ENCODE data around the gene RTEL1. TPM values are rescaled to one million over a fixed set of nuclear protein-coding genes. Genes with fewer than 3 reads are reported as not detected.

The RTEL1 gene
- total RNA-seq, 1 experiment from 2014 or later, result 58.0 TPM

- Histone ChIP-seq H3K27ac (ENCODE audit: low read depth, low read length) (peak within 1 kb of the TSS; percentile 91), H2AFZ (ENCODE audit: low read depth, low read length, poor library complexity, severe bottlenecking) (no peak within 1 kb of the TSS), H3K36me3 (ENCODE audit: control insufficient read depth in 1 of 2, insufficient read depth in 2 of 2, low read length in 2 of 2) (peaks cover 0 to 8% of the 10 kb centered on the region in 2 experiments; a peak in 1 of 4 replicates), H3K79me2 (ENCODE audit: insufficient read depth, low read length) (peaks cover 10% of the 10 kb centered on the region; the same call in 1 of the 2 replicates), H3K27me3 (ENCODE audit: insufficient read depth, low read length) (no peaks in the 10 kb centered on the region), H3K4me3 (replicated peaks in 1 of 2; ENCODE audit: low read depth in 1 of 2, low read length in 2 of 2) (peak within 1 kb of the TSS; percentile 58 to 69), H3K9ac (ENCODE audit: low read length) (peak within 1 kb of the TSS; percentile 71), H3K4me1 (ENCODE audit: control insufficient read depth in 1 of 2, insufficient read depth in 2 of 2, low read length in 2 of 2) (peaks cover 35 to 66% of the 10 kb centered on the region in 2 experiments), H3K4me2 (ENCODE audit: low read length) (peak within 1 kb of the TSS; percentile 78), H4K20me1 (ENCODE audit: insufficient read depth) (no peaks in the 10 kb centered on the region), H3K9me3 (ENCODE audit: control insufficient read depth in 1 of 2, insufficient read depth in 1 of 2, low read depth in 1 of 2, low read length in 2 of 2) (no peaks in the 10 kb centered on the region), H3K9me2 (ENCODE audit: insufficient read depth) (no peaks in the 10 kb centered on the region)
- BruUV-seq (replicated peaks), result TSS peak; percentile 80
- intact Hi-C loops (cut with micrococcal nuclease), result loop anchor here (2.0 to 5.0 kb wide), 5 partner anchors 14 to 261 kb away; partner anchors contain the start of genes PTK6, STMN3 and UCKL1
- POLR2A ChIA-PET, result interaction anchor here (1.5 to 3.1 kb wide), 3 partner anchors 14 to 159 kb away, joined by 4 to 28 read pairs (median 12); no protein-coding TSS in a partner anchor
- RAD21 ChIA-PET (ENCODE audit: low non-redundant PET in 1 of 2, low total read pairs in 2 of 2, uncharacterized antibody in 2 of 2, unreplicated experiment in 2 of 2), result no interaction called here
- TF ChIP-seq ATF3 (IDR thresholded peaks at IDR 0.05) (no peak), POLR2A (IDR thresholded peaks at IDR 0.05; ENCODE audit: borderline replicate concordance, extremely low read depth, insufficient read depth, insufficient read length) (peak; percentile 28), SRF (IDR thresholded peaks at IDR 0.05; ENCODE audit: low read depth) (no peak), POLR2AphosphoS5 (IDR thresholded peaks at IDR 0.05; ENCODE audit: low read depth, low read length) (peak; percentile 89), SP1 (IDR thresholded peaks at IDR 0.05; ENCODE audit: low read depth) (no peak), YY1 (IDR thresholded peaks at IDR 0.05; ENCODE audit: extremely low read depth, insufficient replicate concordance, low read depth, low read length) (peak; percentile 27), MAX (IDR thresholded peaks at IDR 0.05) (no peak)
- DNase-seq (ENCODE audit: low read depth, low spot score) (no peak), ATAC-seq (peak; percentile 33)
- CTCF ChIA-PET, result interaction anchor here (0.8 to 1.2 kb wide), 2 partner anchors 55 to 159 kb away, joined by 3 to 4 read pairs; no protein-coding TSS in a partner anchor
Measured at GRCh38 chr20:63696628-63697356, 38.7 kb downstream of the RTEL1 start, which contains the start of gene TNFRSF6B. Gene TNFRSF6B (plus strand): TSS chr20:63696652. CDS start chr20:63696768, 116 bp downstream.

All from HCT116 (cell line).